Tibial nerve (tissue), 4 donors: ENCODE data around the gene EFCAB6. TPM values are rescaled to one million over a fixed set of nuclear protein-coding genes. Genes with fewer than 3 reads are reported as not detected.

ENCODE experiments used
- DNase-seq, 2 donors: peaks; one replicate each; pipeline ENCODE4 v3.0.0-alpha.2; 2019; ENCODE audit warnings: low spot score in 2 of 2
- H3K27ac ChIP-seq, 4 donors: fragments of 200-600 bp; sonication (generic) in 3 of 4; one replicate each; pipeline ENCODE4 v1.5.1; 2017 to 2019; ENCODE audit warnings: mild to moderate bottlenecking in 1 of 4
- H3K27me3 ChIP-seq, 2 donors: fragments of 200-600 bp; sonication (generic) in 1 of 2; one replicate each; pipeline versions ENCODE4 v1.5.1 to v1.6.0; 2017 to 2019
- H3K36me3 ChIP-seq, 3 donors: fragments of 200-600 bp; sonication (generic); one replicate each; pipeline ENCODE4 v1.5.1; 2018 to 2019
- H3K4me1 ChIP-seq, 4 donors: fragments of 200-600 bp; sonication (generic) in 3 of 4; one replicate each; pipeline ENCODE4 v1.5.1; 2017 to 2019
- H3K4me3 ChIP-seq, 4 donors: fragments of 200-600 bp; sonication (generic) in 3 of 4; one replicate each; pipeline ENCODE4 v1.5.1; 2017 to 2019; ENCODE audit warnings: mild to moderate bottlenecking in 1 of 4, moderate library complexity in 1 of 4
- H3K9me3 ChIP-seq, 4 donors: fragments of 200-600 bp; sonication (generic) in 3 of 4; one replicate each; pipeline ENCODE4 v1.5.1; 2017 to 2019
- CTCF ChIP-seq, 5 experiments: fragments of 200-600 bp in 3 of 5; fragments of 450-650 bp in 2 of 5; sonication (generic) in 3 of 5; IDR thresholded peaks; one replicate each; pipeline ENCODE4 v1.5.1; 2016 to 2019; ENCODE audit warnings: antibody characterized with exemption in 5 of 5, mild to moderate bottlenecking in 3 of 5, moderate library complexity in 2 of 5
- EP300 ChIP-seq, 2 donors: sonication (generic); formaldehyde crosslinking; IDR thresholded peaks; one replicate each; pipeline ENCODE4 v1.6.1; 2017; ENCODE audit warnings: antibody characterized with exemption in 2 of 2, mild to moderate bottlenecking in 1 of 2
- POLR2A ChIP-seq, 2 donors: fragments of 450-650 bp; IDR thresholded peaks; one replicate each; pipeline ENCODE4 v1.6.1; 2017; ENCODE audit warnings: antibody characterized with exemption in 2 of 2, mild to moderate bottlenecking in 2 of 2, moderate library complexity in 2 of 2
- WGBS, 2 donors: methylation state at CpG; one replicate each; pipeline ENCODE4 v1.1.5; 2018; 5-methylcytosine and 5-hydroxymethylcytosine counted together
- total RNA-seq, 4 donors: library from RNA; depleted of rRNA; stranded (reverse); fragments of >200 nt; gene quantifications; one replicate each; pipeline ENCODE4 v1.1.0, GENCODE V29; 2016

Gene EFCAB6
- total RNA-seq, 4 donors from 2014 or later: 3.3 to 9.2 (median 6.8) TPM

GRCh38 chr22:43533156-43533530 lies 279.0 kb downstream of the EFCAB6 start:
- DNase-seq: no peak
- Histone ChIP-seq H3K9me3 (peaks cover 0 to 12% (median 0%) of the 10 kb centered on the region in 4 donors), H3K27ac (no peak overlapping the region), H3K27me3 (no peaks in the 10 kb centered on the region), H3K4me3 (no peak overlapping the region), H3K36me3 (peaks cover 0 to 58% (median 0%) of the 10 kb centered on the region in 3 donors), H3K4me1 (no peaks in the 10 kb centered on the region)
- no peak for TF ChIP-seq EP300 (IDR thresholded peaks at IDR 0.05)
- no peak for TF ChIP-seq POLR2A (IDR thresholded peaks at IDR 0.05)
- WGBS, 2 donors: 78 to 84% methylated on average over 3 of the region's 3 CpGs

GRCh38 chr22:43532301-43533155 lies 279.6 kb downstream of the EFCAB6 start:
- peaks cover 0 to 56% (median 0%) of the 10 kb centered on the region in 3 donors for H3K36me3 ChIP-seq
- H3K27me3 ChIP-seq: no peaks in the 10 kb centered on the region
- no peaks in the 10 kb centered on the region for H3K4me1 ChIP-seq
- TF ChIP-seq CTCF (IDR thresholded peaks at IDR 0.05): no peak
- TF ChIP-seq EP300 (IDR thresholded peaks at IDR 0.05): no peak
- no peak for TF ChIP-seq POLR2A (IDR thresholded peaks at IDR 0.05)
- DNase-seq: no peak
- H3K27ac ChIP-seq: no peak overlapping the region
- H3K4me3 ChIP-seq: no peak overlapping the region
- WGBS, 2 donors: 84 to 86% methylated on average over 17 of the region's 17 CpGs
- H3K9me3 ChIP-seq: peaks cover 0 to 12% (median 0%) of the 10 kb centered on the region in 4 donors

GRCh38 chr22:43531651-43532050 lies 280.5 kb downstream of the EFCAB6 start:
- Histone ChIP-seq H3K36me3 (peaks cover 0 to 48% (median 0%) of the 10 kb centered on the region in 3 donors), H3K27ac (no peak overlapping the region), H3K9me3 (peaks cover 0 to 4% (median 0%) of the 10 kb centered on the region in 4 donors), H3K4me1 (no peaks in the 10 kb centered on the region), H3K4me3 (no peak overlapping the region), H3K27me3 (no peaks in the 10 kb centered on the region)
- WGBS, 2 donors: 44 to 54% methylated on average over 4 of the region's 4 CpGs
- TF ChIP-seq EP300 (IDR thresholded peaks at IDR 0.05) (no peak), POLR2A (IDR thresholded peaks at IDR 0.05) (no peak), CTCF (IDR thresholded peaks at IDR 0.05) (no peak)
- no peak for DNase-seq

- DNase-seq: no peak
- peaks cover 0 to 41% (median 0%) of the 10 kb centered on the region in 3 donors for H3K36me3 ChIP-seq
- peaks cover 0 to 4% (median 0%) of the 10 kb centered on the region in 4 donors for H3K9me3 ChIP-seq
- H3K27ac ChIP-seq: no peak overlapping the region
- TF ChIP-seq CTCF (IDR thresholded peaks at IDR 0.05): no peak
- TF ChIP-seq POLR2A (IDR thresholded peaks at IDR 0.05): no peak
- no peak for TF ChIP-seq EP300 (IDR thresholded peaks at IDR 0.05)
- 80 to 82% methylated on average over 32 to 33 of the region's 34 CpGs for WGBS, 2 donors
- H3K4me1 ChIP-seq: no peaks in the 10 kb centered on the region
- H3K27me3 ChIP-seq: no peaks in the 10 kb centered on the region
- no peak overlapping the region for H3K4me3 ChIP-seq
These were observed 281.5 kb downstream of the EFCAB6 start for GRCh38 chr22:43530349-43531201.

GRCh38 chr22:43529934-43530333 lies 282.2 kb downstream of the EFCAB6 start:
- H3K4me3 ChIP-seq: no peak overlapping the region
- no peaks in the 10 kb centered on the region for H3K4me1 ChIP-seq
- 79 to 89% methylated on average over 9 of the region's 9 CpGs for WGBS, 2 donors
- peaks cover 0 to 4% (median 0%) of the 10 kb centered on the region in 4 donors for H3K9me3 ChIP-seq
- H3K36me3 ChIP-seq: peaks cover 0 to 35% (median 0%) of the 10 kb centered on the region in 3 donors
- no peaks in the 10 kb centered on the region for H3K27me3 ChIP-seq
- no peak for DNase-seq
- no peak overlapping the region for H3K27ac ChIP-seq
- TF ChIP-seq POLR2A (IDR thresholded peaks at IDR 0.05) (no peak), CTCF (IDR thresholded peaks at IDR 0.05) (no peak), EP300 (IDR thresholded peaks at IDR 0.05) (no peak)
